NCI-H1092 treated with DMSO at 0.1 percent for 48 hours (cell line): ENCODE results near the gene SINHCAF.

Experiments used
- DNase-seq: peaks from one replicate; lab custom pipeline; 2025; lab: John Stamatoyannopoulos, UW

The SINHCAF gene

GRCh38 chr12:31231611-31232360, 94.2 kb downstream of the SINHCAF start:
- DNase-seq, result no peak
